ENCODE measurements around the gene NEDD4L.

NEDD4L gene

GRCh38 chr18:58190842-58191530, 147.0 kb downstream of the NEDD4L start:
- DNase-seq (ENCODE audit: low read depth): no peak
- H3K4me3 ChIP-seq (ENCODE audit: low read depth, low read length): no peak overlapping the region
- TF ChIP-seq, protein P1, sequence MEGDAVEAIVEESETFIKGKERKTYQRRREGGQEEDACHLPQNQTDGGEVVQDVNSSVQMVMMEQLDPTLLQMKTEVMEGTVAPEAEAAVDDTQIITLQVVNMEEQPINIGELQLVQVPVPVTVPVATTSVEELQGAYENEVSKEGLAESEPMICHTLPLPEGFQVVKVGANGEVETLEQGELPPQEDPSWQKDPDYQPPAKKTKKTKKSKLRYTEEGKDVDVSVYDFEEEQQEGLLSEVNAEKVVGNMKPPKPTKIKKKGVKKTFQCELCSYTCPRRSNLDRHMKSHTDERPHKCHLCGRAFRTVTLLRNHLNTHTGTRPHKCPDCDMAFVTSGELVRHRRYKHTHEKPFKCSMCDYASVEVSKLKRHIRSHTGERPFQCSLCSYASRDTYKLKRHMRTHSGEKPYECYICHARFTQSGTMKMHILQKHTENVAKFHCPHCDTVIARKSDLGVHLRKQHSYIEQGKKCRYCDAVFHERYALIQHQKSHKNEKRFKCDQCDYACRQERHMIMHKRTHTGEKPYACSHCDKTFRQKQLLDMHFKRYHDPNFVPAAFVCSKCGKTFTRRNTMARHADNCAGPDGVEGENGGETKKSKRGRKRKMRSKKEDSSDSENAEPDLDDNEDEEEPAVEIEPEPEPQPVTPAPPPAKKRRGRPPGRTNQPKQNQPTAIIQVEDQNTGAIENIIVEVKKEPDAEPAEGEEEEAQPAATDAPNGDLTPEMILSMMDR (IDR thresholded peaks at IDR 0.05; ENCODE audit: low read depth, low read length, missing control alignments): no peak

GRCh38 chr18:58191626-58192025, 147.6 kb downstream of the NEDD4L start:
- H3K4me3 ChIP-seq (ENCODE audit: low read depth, low read length): no peak overlapping the region
- TF ChIP-seq, protein P1 (IDR thresholded peaks at IDR 0.05; ENCODE audit: low read depth, low read length, missing control alignments): no peak
- DNase-seq (ENCODE audit: low read depth): no peak

- H3K4me3 ChIP-seq (ENCODE audit: low read depth, low read length): no peak overlapping the region
- no peak for DNase-seq (ENCODE audit: low read depth)
- TF ChIP-seq, protein P1 (IDR thresholded peaks at IDR 0.05; ENCODE audit: low read depth, low read length, missing control alignments): no peak
These were observed 148.5 kb downstream of the NEDD4L start for GRCh38 chr18:58192519-58192918.

- no peak overlapping the region for H3K4me3 ChIP-seq (ENCODE audit: low read depth, low read length)
- no peak for DNase-seq (ENCODE audit: low read depth)
- TF ChIP-seq, protein P1 (IDR thresholded peaks at IDR 0.05; ENCODE audit: low read depth, low read length, missing control alignments): no peak
These were observed 150.0 kb downstream of the NEDD4L start for GRCh38 chr18:58194028-58194427.

- peak overlapping the region; percentile 50 for H3K4me3 ChIP-seq (ENCODE audit: low read depth, low read length)
- no peak for DNase-seq (ENCODE audit: low read depth)
- TF ChIP-seq, protein P1 (IDR thresholded peaks at IDR 0.05; ENCODE audit: low read depth, low read length, missing control alignments): no peak
These were observed 151.3 kb downstream of the NEDD4L start for GRCh38 chr18:58195278-58195765.

DNA sequence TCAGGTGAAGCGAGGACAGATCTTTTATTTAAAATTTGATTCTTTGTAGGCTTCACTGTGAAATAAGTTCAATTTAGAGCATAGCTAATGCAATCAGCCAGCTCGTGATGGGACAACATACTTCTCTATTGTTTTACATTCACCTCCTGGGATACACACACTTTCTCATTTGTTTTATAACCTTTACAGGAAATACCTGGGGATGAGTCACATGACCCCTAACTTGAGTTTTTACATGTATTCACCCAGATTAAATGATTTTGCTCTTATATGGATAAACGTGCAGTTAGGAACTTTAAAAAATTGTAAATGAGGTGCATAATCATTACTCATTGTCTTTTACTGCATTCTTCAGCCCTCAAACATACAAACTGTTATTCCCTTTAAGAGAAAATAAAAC, 152.1 kb downstream of the NEDD4L start:
- DNase-seq (ENCODE audit: low read depth): no peak

More for the DNA sequence above, 152.1 kb downstream of the NEDD4L start:
- H3K4me3 ChIP-seq (ENCODE audit: low read depth, low read length): no peak overlapping the region
- TF ChIP-seq, protein P1 (IDR thresholded peaks at IDR 0.05; ENCODE audit: low read depth, low read length, missing control alignments): no peak
